Thoracic aorta (tissue), 2 donors: ENCODE measurements around the gene SLAIN1. TPM values are rescaled to one million over a fixed set of nuclear protein-coding genes. Genes with fewer than 3 reads are reported as not detected.
"Not testable (repeated sequence)": the region's sequence is repeated elsewhere in the genome, so short reads cannot be mapped to it uniquely, and the experiment has no call there.

Experiments used
- ATAC-seq: fragments of 150-250 bp; one replicate; pipeline ENCODE4 v1.8.0; 2017; ENCODE audit warnings: low read depth; ENCODE audit not compliant: insufficient number of reproducible peaks, low FRiP score
- DNase-seq: peaks from one replicate; pipeline ENCODE4 v3.0.0-alpha.2; 2020; ENCODE audit warnings: low spot score
- H3K27ac ChIP-seq, 2 donors: fragments of 200-600 bp; sonication (generic); 1 replicate in 1 of 2; 2 replicates in 1 of 2; pipeline ENCODE4 v1.5.1; 2016; ENCODE audit warnings: mild to moderate bottlenecking in 2 of 2, moderate library complexity in 2 of 2
- H3K27me3 ChIP-seq: fragments of 200-600 bp; sonication (generic); replicated peaks from 2 replicates; pipeline ENCODE4 v1.6.0; 2016; ENCODE audit warnings: mild to moderate bottlenecking; ENCODE audit not compliant: insufficient read depth
- H3K36me3 ChIP-seq: fragments of 200-600 bp; sonication (generic); one replicate; pipeline ENCODE4 v1.5.1; 2016
- H3K4me1 ChIP-seq, 2 donors: fragments of 200-600 bp; sonication (generic); 1 replicate in 1 of 2; 2 replicates in 1 of 2; pipeline versions ENCODE4 v1.5.1 to v1.6.0; 2016; ENCODE audit warnings: low read depth in 2 of 2, mild to moderate bottlenecking in 1 of 2; ENCODE audit not compliant: control insufficient read depth in 1 of 2
- H3K4me3 ChIP-seq: fragments of 200-600 bp; sonication (generic); 2 replicates; pipeline ENCODE4 v1.5.1; 2016; ENCODE audit warnings: mild to moderate bottlenecking
- H3K9me3 ChIP-seq: fragments of 200-600 bp; sonication (generic); 2 replicates; pipeline ENCODE4 v1.5.1; 2016
- total RNA-seq, 2 donors: library from RNA; depleted of rRNA; stranded (reverse); fragments of >200 nt; gene quantifications; one replicate each; pipeline versions ENCODE4 v1.1.0 to v1.2.3, GENCODE V29; 2016
- TF ChIP-seq, protein P1 (sequence below): fragments of 200-600 bp; sonication (generic); IDR thresholded peaks from one replicate; pipeline ENCODE4 v1.5.1; 2019; ENCODE audit warnings: antibody characterized with exemption

The SLAIN1 gene
- total RNA-seq = 10 to 100 TPM; 10.5 to 12.9 TPM

DNA sequence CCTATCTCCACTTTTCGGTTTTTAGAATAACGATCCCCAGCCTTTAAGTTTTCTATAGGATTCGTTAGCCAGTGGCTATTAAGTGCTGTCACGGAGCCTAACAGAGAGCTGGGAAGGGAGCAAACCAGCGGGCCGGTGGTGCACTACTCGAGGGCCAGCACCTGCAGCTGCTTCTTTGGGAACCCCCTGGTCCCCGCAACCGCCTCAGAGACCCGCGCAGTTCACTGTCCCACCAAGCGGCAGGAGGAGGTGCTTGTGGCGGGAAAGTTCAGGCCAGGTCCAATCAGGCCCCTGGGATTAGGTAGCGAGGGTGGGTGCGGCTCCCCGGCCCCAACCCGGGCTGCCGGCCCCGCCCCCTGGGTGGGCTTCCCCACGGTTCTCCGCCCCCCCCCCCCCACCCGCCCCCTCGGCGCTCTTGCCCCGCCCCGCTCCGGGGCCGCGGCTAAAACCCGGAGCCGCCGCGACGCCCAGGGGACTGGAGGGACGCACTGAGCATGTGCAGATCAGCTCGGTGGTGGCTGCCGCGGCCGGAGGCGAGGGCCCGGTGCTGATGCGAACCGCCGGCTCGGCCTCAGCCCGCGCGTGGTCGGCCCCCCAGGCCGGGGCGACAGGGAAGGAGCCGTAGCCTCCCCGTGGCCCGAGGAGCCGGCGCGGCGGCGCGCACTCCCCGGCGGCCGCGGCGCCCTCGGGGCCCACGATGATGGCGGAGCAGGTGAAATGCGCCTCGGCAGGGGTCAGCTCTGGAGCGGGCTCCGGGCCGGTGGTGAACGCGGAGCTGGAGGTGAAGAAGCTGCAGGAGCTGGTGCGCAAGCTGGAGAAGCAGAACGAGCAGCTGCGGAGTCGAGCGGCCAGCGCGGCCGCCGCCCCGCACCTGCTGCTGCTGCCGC lies at the start of gene SLAIN1:
TSS of gene SLAIN1 (plus strand) at position 471 of the 887 bp plus-strand sequence. CDS start at position 698, 227 bp downstream.
- DNase-seq = peak; percentile 21
- no peaks in the 10 kb centered on the region for H3K27me3 ChIP-seq
- H3K27ac ChIP-seq = peak within 1 kb of the TSS; percentile 57 to 81
- H3K4me3 ChIP-seq = peak within 1 kb of the TSS; percentile 78
- no peaks in the 10 kb centered on the region for H3K36me3 ChIP-seq
- peak; percentile 82 for ATAC-seq
- peaks cover 11 to 20% of the 10 kb centered on the region in 2 donors for H3K4me1 ChIP-seq
- TF ChIP-seq, protein P1, sequence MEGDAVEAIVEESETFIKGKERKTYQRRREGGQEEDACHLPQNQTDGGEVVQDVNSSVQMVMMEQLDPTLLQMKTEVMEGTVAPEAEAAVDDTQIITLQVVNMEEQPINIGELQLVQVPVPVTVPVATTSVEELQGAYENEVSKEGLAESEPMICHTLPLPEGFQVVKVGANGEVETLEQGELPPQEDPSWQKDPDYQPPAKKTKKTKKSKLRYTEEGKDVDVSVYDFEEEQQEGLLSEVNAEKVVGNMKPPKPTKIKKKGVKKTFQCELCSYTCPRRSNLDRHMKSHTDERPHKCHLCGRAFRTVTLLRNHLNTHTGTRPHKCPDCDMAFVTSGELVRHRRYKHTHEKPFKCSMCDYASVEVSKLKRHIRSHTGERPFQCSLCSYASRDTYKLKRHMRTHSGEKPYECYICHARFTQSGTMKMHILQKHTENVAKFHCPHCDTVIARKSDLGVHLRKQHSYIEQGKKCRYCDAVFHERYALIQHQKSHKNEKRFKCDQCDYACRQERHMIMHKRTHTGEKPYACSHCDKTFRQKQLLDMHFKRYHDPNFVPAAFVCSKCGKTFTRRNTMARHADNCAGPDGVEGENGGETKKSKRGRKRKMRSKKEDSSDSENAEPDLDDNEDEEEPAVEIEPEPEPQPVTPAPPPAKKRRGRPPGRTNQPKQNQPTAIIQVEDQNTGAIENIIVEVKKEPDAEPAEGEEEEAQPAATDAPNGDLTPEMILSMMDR = no peak
- no peaks in the 10 kb centered on the region for H3K9me3 ChIP-seq

DNA sequence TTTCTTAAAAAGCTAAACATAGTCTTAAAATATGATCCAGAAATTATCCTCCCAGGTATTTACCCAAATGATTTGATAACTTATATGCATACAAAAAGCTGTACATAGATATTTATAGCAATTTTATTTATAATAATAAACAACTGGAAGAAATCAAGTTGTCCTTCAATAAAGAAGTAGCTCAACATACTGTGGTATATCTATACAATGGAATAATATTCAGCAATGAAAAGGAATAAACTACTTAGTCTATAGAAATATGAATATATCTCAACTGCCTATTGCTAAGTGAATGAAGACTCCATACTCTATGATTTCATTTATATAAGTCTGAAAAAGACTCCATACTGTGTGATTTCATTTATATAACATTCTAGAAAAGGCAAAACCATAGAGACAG lies 47.1 kb upstream of the SLAIN1 start:
- H3K4me3 ChIP-seq = no peak overlapping the region
- DNase-seq = no peak
- H3K4me1 ChIP-seq = no peaks in the 10 kb centered on the region
- H3K27ac ChIP-seq = no peak overlapping the region
- no peaks in the 10 kb centered on the region for H3K36me3 ChIP-seq
- TF ChIP-seq, protein P1 = no peak
- ATAC-seq = no peak
- no peaks in the 10 kb centered on the region for H3K9me3 ChIP-seq
- H3K27me3 ChIP-seq = no peaks in the 10 kb centered on the region

DNA sequence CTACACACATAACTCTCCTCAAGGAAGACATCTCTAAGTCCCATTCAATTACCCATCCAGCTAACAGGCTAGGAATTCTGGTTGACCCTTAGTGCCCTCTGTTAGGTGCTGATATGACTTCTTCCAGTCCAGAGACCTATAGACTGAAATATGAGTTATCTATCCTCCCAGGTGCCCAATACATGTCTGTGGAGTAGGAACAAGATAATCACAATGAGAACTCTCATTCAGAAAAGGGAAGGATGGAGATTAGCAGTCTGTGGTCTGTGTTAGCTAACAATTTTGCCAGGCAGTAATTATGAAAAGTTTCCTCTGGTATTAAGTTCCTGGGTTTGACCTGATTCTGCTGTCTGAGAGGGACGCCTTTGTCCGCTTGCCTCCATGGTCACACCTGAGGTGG lies 44.2 kb upstream of the SLAIN1 start:
- H3K4me3 ChIP-seq = no peak overlapping the region
- TF ChIP-seq, protein P1 = no peak
- H3K36me3 ChIP-seq = no peaks in the 10 kb centered on the region
- no peak overlapping the region for H3K27ac ChIP-seq
- DNase-seq (no peak), ATAC-seq (no peak)
- no peaks in the 10 kb centered on the region for H3K27me3 ChIP-seq
- H3K9me3 ChIP-seq = no peaks in the 10 kb centered on the region
- no peaks in the 10 kb centered on the region for H3K4me1 ChIP-seq

DNA sequence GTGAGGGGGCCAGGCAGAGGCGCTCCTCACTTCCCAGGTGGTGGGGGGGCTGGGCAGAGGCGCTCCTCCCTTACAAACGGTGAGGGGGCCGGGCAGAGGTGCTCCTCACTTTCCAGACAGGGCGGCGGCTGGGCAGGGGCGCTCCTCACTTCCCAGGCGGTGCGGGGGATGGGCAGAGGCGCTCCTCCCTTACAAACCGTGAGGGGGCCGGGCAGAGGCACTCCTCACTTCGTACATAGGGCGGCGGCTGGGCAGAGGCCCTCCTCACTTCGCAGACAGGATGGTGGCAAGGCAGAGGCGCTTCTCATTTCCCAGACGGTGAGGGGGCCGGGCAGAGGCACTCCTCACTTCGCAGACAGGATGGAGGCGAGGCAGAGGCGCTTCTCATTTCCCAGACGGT lies 37.5 kb upstream of the SLAIN1 start:
- DNase-seq, H3K36me3 ChIP-seq: not testable (repeated sequence)

DNA sequence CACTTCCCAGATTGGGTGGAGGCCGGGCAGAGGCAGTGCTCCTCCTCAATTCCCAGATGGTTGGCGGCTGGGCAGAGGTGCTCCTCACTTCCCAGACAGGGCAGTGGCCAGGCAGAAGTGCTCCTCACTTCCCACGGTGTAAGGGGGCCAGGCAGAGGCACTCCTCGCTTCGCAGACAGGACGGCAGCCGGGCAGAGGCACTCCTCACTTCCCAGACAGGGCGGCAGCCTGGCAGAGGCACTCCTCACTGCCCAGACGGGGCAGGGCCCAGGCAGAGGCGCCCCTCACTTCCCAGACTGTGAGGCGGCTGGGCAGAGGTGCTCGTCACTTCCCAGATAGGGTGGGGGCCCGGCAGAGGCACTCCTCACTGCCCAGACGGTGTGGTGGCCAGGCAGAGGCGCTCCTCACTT lies 36.6 kb upstream of the SLAIN1 start:
- ATAC-seq = no peak
- H3K27ac ChIP-seq = no peak overlapping the region
- H3K4me3 ChIP-seq = no peak overlapping the region
- TF ChIP-seq, protein P1 = no peak
- H3K9me3 ChIP-seq = no peaks in the 10 kb centered on the region
- DNase-seq = no peak
- no peaks in the 10 kb centered on the region for H3K27me3 ChIP-seq
- no peaks in the 10 kb centered on the region for H3K36me3 ChIP-seq
- H3K4me1 ChIP-seq = no peaks in the 10 kb centered on the region

More for the DNA sequence above, 37.5 kb upstream of the SLAIN1 start:
- not testable (repeated sequence) for H3K27ac ChIP-seq, H3K4me3 ChIP-seq, H3K4me1 ChIP-seq, ATAC-seq, H3K9me3 ChIP-seq, H3K27me3 ChIP-seq

DNA sequence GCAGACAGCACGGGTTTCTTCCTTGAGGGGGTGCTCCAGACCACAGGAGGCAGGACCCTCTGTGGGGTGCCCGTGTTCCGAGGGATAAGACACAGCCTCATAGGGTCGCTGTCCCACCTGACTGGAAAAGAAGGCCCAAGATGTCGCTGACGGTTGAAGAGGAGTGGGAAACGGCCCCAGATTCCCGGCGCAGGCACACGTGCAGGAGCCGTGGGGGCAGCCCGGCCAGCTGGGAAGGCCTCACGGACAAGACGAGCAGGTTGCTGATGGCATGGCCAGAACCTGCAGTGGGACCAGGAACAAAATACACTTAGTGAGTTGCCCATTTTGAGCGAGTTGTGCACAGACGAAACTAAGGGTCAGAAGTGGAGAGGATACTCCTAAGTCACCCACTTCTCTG lies 35.2 kb upstream of the SLAIN1 start:
- H3K4me3 ChIP-seq, ATAC-seq, H3K9me3 ChIP-seq, DNase-seq, H3K27me3 ChIP-seq, H3K27ac ChIP-seq, H3K4me1 ChIP-seq, H3K36me3 ChIP-seq: not testable (repeated sequence)

DNA sequence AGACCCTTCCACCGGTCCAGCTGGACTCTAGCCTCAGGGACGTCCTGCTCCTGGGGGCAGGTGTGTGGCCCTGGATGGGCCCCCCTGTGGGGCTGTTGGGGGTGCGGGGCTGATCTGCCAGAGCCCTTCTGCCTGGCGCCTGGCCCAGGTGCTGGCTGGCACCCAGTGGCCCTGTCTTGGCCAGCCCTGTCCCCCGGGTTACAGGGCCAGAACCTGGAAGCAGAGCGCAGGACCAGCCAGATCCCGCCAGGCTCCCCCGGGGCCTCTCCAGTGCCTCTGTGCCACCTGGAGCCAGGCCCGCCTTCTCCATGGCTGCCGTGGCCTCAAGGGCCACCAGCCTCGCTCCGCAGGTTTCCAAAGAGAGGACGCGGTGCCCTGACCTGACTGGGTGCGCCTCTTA lies 34.7 kb upstream of the SLAIN1 start:
- H3K36me3 ChIP-seq, DNase-seq, ATAC-seq, H3K4me1 ChIP-seq, H3K4me3 ChIP-seq, H3K27me3 ChIP-seq, H3K27ac ChIP-seq, H3K9me3 ChIP-seq: not testable (repeated sequence)
